Neutrophil (primary cell): ENCODE data around the gene RUVBL2.

Experiments
- H3K27ac ChIP-seq: fragments of 200-600 bp; sonication (generic); 2 replicates; pipeline ENCODE4 v1.5.1; 2016; ENCODE audit warnings: mild to moderate bottlenecking, moderate library complexity
- H3K27me3 ChIP-seq: fragments of 200-600 bp; sonication (generic); 2 replicates; pipeline ENCODE4 v1.6.0; 2016; ENCODE audit warnings: mild to moderate bottlenecking
- H3K36me3 ChIP-seq: fragments of 200-600 bp; sonication (generic); 2 replicates; pipeline ENCODE4 v1.5.1; 2017
- H3K4me1 ChIP-seq, 2 experiments: fragments of 200-600 bp in 1 of 2; sonication (generic) in 1 of 2; 1 replicate in 1 of 2; 2 replicates in 1 of 2; pipeline versions ENCODE4 v1.5.1 to v1.6.1; 2013 to 2016; ENCODE audit warnings: low read depth in 1 of 2, low read length in 1 of 2, mild to moderate bottlenecking in 1 of 2, moderate library complexity in 1 of 2; ENCODE audit not compliant: control insufficient read depth in 1 of 2, insufficient read depth in 1 of 2
- H3K4me3 ChIP-seq, 2 experiments: fragments of 200-600 bp in 1 of 2; sonication (generic) in 1 of 2; 1 replicate in 1 of 2; 2 replicates in 1 of 2; pipeline ENCODE4 v1.5.1; 2013 to 2016; ENCODE audit warnings: low read depth in 1 of 2, low read length in 1 of 2, mild to moderate bottlenecking in 1 of 2, moderate library complexity in 1 of 2
- H3K9me3 ChIP-seq: fragments of 200-600 bp; sonication (generic); 2 replicates; pipeline ENCODE4 v1.5.1; 2016
- TF ChIP-seq, protein P1 (sequence below): fragments of 200-600 bp; sonication (generic); IDR thresholded peaks from 2 replicates; pipeline ENCODE4 v1.5.1; 2016; ENCODE audit warnings: antibody characterized with exemption

Gene RUVBL2

GRCh38 chr19:48950159-48950558 lies 43.5 kb upstream of the RUVBL2 start:
- Histone ChIP-seq H3K4me3 (no peak overlapping the region), H3K36me3 (no peaks in the 10 kb centered on the region), H3K27ac (no peak overlapping the region), H3K9me3 (no peaks in the 10 kb centered on the region), H3K27me3 (no peaks in the 10 kb centered on the region), H3K4me1 (peaks cover 8% of the 10 kb centered on the region in 2 experiments)
- TF ChIP-seq, protein P1, sequence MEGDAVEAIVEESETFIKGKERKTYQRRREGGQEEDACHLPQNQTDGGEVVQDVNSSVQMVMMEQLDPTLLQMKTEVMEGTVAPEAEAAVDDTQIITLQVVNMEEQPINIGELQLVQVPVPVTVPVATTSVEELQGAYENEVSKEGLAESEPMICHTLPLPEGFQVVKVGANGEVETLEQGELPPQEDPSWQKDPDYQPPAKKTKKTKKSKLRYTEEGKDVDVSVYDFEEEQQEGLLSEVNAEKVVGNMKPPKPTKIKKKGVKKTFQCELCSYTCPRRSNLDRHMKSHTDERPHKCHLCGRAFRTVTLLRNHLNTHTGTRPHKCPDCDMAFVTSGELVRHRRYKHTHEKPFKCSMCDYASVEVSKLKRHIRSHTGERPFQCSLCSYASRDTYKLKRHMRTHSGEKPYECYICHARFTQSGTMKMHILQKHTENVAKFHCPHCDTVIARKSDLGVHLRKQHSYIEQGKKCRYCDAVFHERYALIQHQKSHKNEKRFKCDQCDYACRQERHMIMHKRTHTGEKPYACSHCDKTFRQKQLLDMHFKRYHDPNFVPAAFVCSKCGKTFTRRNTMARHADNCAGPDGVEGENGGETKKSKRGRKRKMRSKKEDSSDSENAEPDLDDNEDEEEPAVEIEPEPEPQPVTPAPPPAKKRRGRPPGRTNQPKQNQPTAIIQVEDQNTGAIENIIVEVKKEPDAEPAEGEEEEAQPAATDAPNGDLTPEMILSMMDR, result no peak

- H3K27me3 ChIP-seq, result no peaks in the 10 kb centered on the region
- H3K36me3 ChIP-seq, result no peaks in the 10 kb centered on the region
- TF ChIP-seq, protein P1, result no peak
- H3K27ac ChIP-seq, result no peak overlapping the region
- no peaks in the 10 kb centered on the region for H3K9me3 ChIP-seq
- H3K4me3 ChIP-seq, result no peak overlapping the region
- peaks cover 16% of the 10 kb centered on the region in 2 experiments for H3K4me1 ChIP-seq
Measured at GRCh38 chr19:48950830-48951519, 42.7 kb upstream of the RUVBL2 start.

DNA sequence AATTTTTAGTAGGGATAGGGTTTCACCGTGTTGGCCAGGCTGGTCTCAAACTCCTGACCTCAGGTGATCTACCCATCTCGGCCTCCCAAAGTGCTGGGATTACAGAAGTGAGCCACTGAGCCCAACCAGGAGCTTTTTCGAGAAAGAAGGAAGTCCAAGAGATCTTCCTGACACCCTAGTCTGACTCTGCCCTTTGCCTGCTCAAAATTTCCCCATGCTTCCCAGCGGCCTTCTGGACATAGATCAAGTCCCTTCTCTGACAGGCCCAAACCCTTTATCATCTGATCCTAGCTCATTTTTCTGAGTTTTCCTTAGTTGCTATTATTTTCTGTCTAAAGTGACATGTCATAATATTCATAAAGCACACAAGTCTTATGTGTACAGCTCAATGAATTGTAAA lies 40.5 kb upstream of the RUVBL2 start:
- no peaks in the 10 kb centered on the region for H3K9me3 ChIP-seq
- no peak overlapping the region for H3K27ac ChIP-seq

DNA sequence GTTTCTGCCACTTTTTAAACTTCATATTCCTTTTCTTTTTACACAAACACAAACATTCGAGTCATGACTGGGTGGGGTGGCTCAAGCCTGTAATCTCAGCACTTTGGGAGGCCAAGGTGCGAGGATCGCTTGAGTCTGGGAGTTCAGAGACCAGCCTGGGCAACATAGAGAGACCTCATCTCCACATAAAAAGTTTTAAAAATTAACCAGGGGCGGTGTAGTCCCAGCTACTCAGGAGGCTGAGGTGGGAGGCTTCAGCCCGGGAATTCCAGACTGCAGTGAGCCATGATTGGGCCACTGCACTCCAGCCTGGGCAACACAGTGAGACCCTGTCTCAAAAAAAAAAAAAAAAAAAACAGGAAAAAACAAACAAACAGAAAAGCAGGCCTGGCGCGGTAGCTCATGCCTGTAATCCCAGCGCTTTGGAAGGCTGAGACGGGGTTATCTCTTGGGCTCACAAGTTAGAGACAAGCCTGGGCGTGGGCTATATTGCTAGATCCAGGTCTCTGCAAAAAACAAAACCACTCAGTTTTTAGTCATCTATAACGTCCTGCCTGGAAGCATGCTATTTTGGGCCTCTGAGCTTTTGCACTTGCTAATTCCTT lies 39.6 kb upstream of the RUVBL2 start:
- Histone ChIP-seq H3K27ac (peak overlapping the region; percentile 75), H3K27me3 (no peaks in the 10 kb centered on the region), H3K4me3 (peak overlapping the region; percentile 75 to 88), H3K4me1 (peaks cover 17 to 21% of the 10 kb centered on the region in 2 experiments), H3K36me3 (no peaks in the 10 kb centered on the region), H3K9me3 (no peaks in the 10 kb centered on the region)
- TF ChIP-seq, protein P1, result no peak

More for the DNA sequence above, 40.5 kb upstream of the RUVBL2 start:
- TF ChIP-seq, protein P1, result no peak
- no peaks in the 10 kb centered on the region for H3K27me3 ChIP-seq
- H3K36me3 ChIP-seq, result no peaks in the 10 kb centered on the region
- no peak overlapping the region for H3K4me3 ChIP-seq
- H3K4me1 ChIP-seq, result peaks cover 16 to 17% of the 10 kb centered on the region in 2 experiments

DNA sequence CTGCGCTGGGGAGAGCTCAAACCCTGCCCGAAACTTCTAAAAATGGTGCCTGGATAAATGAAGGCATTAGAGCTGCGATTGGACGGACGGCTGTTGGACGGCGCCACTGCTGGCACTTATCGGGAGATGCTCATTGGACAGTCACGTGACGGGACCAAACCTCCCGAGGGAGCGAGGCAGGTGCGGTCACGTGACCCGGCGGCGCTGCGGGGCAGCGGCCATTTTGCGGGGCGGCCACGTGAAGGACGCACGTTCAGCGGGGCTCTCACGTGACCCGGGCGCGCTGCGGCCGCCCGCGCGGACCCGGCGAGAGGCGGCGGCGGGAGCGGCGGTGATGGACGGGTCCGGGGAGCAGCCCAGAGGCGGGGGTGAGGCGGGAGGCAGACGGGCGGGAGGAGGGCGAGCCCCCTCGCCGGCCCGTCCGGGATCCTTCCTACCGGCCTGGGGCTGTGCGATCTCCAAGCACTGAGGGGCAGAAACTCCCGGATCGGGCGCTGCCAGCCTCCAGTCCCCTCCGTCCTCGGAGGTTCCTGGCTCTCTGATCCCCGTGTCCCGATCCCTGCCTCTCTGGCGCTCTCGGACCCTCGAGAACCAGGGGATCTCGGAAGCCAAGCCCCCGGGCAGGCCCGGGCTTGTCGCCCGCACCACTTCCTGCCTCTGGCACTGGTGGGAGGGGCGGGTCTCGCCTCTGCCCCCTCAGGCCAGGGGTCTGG lies 38.9 kb upstream of the RUVBL2 start, which contains the start of gene BAX:
Gene BAX, plus strand, starts transcription at position 281 of the 713 bp plus-strand sequence. Its CDS starts 54 bp downstream, at position 335.
- H3K4me3 ChIP-seq, result peak within 1 kb of the TSS; percentile 75 to 88
- peak within 1 kb of the TSS; percentile 75 for H3K27ac ChIP-seq
- no peaks in the 10 kb centered on the region for H3K36me3 ChIP-seq
- H3K9me3 ChIP-seq, result no peaks in the 10 kb centered on the region
- TF ChIP-seq, protein P1, result no peak
- no peaks in the 10 kb centered on the region for H3K27me3 ChIP-seq
- H3K4me1 ChIP-seq, result peaks cover 21 to 27% of the 10 kb centered on the region in 2 experiments
